Activated effector memory CD4-positive, alpha-beta T cell treated with anti-CD3 and anti-CD28 coated beads, Interleukin-2, amount 50 U/mL, for 16 hours (primary cell): Measurements from ENCODE around the gene PREX1.

ENCODE experiments used
- DNase-seq: peaks from one replicate; pipeline ENCODE4 v3.0.0-alpha.2; 2020

The PREX1 gene

DNA sequence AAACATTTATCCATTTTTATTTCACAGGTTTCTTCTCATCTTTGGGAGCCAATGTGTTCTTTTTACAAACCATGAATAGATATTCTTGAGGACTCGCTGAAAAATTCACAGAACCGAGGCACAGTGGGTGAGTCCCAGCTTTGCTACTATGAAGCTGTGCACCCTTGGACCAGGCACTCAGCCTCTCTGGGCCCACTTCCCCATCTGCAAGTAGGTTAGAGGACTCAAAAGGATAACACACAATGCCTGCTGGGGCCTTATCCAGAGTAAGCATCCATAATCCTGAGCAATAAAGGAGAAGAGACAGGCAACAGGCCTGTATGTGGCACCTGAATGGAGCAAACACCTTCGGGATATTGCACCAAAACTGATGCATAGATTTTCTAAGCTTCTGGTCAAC is 153.3 kb downstream of the PREX1 start:
- no peak for DNase-seq

DNA sequence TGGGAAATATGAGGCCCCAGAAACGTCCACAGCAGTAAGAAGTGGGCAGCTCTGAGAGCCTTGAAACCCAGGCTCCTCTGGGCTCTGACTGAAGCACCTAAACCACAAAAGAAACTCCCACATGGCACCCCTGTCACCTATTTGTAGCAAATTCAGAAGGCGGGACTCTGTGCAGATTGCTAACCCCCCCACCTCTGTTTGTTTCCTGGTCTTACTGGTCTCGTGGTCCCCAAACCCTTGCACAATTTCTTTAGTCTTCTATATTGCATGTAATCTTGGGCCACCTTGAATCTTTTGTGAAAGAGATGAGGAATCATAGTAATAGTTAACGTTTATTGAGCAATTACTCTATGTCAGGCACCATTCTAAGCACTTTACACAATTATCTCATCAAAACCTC is 154.3 kb downstream of the PREX1 start:
- no peak for DNase-seq

DNA sequence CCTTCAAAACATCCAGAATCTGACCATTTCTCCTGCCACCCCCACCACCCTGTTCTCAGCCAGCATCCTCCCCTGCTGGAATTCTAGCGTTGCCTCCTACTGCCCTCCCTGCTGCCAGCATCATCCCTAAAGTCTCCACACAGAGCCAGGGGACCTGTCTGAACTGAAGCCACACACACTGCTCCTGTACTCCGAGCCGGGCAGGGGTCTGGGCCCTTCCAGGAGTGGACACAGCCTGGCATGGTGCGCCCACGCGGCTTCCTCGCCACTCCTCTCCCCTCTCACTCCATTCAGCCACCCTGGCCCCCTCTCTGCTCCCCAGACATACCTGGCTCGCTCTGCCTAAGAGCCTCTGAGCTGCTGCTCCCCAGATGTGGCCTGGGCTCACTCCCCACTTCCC is 155.5 kb downstream of the PREX1 start:
- DNase-seq: no peak

DNA sequence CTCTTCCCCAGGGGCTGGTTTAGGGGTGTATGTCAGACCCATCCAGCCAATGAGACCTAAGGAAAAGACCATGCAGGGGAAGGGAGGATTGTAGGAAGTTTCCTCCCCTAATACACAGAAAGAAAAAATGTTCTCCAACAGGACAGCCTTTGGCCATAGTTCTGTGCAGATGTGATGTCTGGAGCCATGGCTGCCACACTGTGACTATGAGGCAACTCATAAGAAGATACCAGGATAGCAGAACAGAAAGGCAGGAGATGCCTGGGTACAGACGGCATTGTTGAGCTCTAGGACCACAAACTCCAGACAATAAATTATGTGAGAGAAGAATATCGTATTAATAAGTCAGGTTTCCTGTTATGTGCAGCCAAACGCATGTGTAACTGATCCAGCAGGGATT is 156.7 kb downstream of the PREX1 start:
- DNase-seq: no peak

DNA sequence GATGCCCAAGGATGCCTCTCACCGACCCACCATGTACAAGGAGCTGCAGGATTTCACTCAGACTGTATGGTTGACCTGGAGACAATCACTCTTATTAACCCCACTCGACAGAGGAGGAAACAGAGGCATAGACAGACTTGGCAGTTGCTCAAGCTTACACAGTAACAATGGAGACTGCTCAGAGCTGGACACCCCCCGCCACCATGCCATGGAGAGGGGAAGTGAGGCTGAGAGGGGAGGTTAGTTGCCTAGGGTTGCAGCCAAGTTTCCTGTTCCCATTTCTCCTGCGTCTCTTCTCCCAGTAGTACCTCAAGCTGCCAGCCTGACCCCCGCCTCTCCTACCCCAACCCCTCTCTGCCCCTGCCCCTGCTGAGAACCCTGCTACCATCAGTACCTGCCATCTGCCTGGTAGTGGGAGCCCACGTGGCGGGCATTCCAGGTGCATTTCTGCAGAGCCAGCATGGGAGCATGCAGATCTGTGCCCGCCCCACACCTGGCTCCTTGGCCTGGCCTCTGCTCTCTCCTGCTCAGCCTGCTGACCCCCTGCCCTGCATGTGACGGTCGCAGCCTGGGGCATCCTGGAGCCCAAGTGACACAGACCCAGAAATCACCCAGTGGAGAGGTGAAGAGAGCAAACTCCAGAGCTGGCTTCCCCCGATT is 157.7 kb downstream of the PREX1 start:
- DNase-seq: no peak

DNA sequence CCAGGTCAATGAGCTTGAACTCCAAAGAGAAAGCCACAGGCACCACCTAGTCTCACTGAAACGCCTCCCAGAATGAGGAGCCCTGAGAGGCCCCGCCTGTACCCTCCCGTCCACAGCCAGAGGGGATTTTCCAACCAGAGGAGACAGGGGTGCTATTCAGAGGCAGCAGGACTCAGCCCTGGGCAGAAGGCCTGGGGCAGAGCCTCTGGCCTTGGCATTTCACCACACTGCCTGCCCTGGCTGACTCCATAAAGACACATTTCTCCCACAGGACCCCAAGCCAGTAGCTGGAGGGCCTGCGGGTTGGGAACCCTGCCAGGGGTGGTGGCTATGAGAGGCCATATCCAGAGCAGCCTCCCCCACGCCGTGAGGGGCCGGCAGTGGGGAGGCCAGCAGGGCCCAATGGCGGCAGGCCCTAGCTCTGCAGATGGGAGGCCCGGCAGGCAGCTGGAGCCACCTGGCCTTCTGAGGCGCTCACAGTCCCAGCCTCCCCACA is 159.3 kb downstream of the PREX1 start:
- DNase-seq: no peak

DNA sequence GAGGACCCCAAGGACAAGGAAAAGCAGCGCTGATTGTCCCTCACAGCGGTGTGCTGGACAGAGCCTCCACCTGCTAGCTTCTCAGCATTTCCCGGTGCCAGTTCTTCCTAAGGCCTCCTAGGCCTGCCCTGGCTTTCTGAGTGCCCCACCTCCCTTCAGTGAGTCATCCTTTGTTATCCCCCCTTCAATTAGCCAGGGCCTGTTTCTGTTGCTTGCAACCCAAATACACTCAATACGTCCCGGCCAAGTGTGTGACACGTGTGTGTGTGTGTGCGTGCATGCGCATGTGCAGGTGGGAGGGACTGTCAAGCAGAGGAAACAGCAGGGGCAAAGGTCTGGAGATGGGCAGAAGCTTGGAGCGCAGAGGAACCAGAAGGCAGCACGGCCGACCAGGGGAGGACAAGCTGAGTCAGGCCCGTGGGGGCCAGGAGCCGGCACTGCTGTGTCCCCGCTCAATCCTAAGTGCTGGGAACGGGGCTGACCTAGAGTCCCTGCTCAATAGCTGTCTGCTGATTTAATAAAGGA is 159.8 kb downstream of the PREX1 start:
- no peak for DNase-seq

DNA sequence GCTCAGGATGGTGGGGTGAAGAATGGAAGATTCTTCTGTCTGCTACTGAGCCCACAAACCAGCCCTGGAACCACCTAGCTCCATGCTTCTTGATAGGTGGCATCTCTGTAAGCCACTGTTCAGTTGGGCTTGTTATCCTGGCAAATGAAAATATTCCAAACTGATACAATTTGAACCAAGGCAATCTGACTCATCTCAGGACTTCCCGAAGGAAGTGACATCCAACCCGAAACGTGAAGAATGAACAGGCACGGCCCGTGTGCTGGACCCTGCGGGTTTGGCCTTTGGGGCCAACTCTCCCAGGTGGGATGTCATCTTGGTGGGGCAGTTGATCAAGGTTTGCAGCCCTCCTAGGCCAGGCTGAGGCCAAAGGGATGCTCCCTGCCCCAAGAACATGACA is 160.3 kb downstream of the PREX1 start:
- no peak for DNase-seq

DNA sequence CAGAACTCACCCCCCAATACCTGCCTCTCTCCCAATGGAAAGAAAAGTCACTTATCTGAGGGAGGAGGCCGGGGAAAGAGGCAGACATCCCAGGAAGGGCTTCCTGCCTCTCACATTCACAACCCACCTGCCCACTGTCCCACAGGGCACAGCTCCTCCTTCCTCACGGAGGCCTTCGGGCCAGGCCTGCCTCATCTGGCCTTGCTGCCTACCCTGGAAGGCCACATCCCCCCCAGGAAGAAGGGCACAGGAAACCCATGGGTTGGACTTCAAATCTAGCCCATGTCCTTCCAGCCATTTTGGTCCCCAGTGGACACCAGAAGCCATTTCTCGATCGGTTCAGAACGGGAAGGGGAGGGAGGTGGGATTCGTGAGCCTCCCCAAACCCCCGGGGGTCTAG is 162.0 kb downstream of the PREX1 start:
- no peak for DNase-seq

DNA sequence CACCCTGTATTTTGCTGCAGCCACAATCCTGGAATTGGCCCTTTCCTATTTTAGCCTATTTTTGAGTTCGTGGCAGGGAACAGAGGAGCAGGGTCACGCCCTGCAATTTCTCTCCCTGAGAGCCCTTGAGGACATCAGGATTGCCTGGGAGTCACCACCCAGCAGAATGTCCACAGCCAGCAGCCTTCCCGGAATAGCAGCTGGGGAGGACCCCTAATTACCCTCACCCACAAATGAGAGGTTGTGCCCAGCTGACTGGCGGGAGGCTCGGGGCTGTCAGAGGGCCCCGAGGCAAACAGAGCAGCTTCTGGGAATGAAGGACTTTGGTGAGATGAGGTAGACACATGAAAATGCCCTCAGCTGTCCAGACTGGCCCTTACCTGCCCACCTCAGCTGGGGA is 165.1 kb downstream of the PREX1 start:
- DNase-seq: no peak

DNA sequence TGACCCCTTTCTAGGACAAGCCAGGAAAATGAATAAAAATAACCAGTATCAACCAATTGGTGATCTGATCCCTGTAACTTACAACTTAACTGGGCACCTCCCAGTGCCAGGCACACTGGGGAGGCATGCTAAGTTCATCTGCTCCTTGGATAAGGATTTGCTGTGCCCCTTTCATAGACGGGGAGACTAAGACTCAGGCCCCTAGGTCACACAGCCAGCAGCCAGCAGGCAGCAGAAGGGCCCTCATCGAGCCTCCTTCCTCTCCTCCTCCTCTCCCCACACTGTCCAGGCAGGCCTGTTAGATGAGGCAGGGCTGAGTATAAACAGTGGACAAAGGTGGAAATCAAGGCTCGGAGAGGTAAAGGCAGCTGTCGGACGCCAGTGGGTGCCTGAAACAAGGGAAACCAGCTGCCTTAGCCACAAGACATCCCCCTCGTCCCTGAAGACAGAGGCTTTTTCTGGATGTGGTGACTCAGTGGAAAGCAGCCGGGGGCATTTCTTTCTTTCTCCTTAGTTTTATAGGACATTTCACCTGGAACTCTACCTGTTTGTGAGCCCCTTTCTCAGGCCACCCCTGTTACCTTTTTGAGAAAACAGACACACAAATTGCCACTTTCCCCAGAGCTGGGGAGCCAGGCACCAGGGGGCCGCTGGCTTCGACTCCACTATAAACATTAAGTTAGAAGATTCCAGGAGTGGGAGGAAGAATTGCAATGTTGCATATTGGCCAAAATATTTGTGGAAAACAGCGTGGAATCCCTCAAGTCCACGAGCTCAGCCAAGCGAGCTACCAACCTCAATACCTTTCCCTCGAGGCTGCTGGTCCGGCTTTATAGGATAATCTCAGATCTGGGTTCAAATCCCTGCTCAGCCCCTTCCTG is 166.0 kb downstream of the PREX1 start:
- DNase-seq: no peak

DNA sequence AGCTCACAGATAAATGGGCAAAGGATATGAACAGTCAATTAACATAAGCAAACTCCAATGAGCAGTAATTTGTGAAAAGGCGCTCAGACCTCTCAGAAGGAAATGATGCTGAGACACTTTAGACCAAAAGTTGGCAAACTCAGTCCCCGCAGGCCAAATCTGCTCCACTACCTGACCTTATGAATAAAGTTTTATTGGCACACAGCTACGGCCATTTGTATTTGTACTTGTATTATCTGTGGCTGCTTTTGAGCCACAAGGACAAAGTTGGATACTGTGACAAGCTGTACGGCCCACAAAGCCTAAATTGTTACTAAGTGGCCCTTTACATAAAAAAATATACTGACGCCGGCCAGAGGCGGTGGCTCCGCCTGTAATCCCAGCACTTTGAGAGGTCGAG is 167.0 kb downstream of the PREX1 start:
- DNase-seq: no peak

DNA sequence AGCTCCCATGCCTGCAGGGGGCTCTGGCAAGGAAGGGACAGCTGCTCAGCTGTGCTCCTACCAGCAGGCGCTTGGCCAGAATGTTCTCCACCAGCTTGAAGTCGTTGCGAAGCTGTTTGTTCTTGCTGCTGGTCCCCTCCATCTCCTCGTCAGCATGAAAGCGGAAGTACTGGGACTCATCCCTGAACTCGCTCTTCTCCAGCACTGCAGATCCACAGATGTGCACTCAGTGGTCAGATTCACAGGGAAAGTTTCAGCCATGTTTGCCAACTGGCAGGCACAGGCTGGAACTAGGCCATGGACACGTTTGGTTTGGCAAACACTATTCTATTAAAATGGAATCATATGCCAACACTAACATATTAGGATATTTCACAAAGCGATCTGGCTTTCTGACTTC is 167.9 kb downstream of the PREX1 start:
- DNase-seq: no peak

DNA sequence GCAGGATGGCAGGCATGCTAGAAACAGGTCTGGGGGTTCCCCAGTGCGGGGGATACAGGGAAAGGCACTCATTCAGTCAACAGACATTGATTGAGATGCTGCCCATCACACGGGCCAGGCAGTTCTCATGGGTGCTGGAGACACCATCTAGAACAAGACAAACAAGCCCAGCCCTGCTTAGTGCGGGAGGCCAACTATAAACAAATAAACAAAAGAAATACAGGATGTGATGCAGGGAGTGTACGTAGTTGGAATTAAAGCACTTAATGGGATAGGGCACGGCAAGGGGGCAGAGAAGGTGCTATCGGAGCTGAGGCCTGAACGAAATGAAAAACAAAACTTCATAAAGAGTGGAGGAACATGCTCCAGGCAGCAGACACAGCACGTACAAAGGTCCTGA is 169.3 kb downstream of the PREX1 start:
- no peak for DNase-seq

DNA sequence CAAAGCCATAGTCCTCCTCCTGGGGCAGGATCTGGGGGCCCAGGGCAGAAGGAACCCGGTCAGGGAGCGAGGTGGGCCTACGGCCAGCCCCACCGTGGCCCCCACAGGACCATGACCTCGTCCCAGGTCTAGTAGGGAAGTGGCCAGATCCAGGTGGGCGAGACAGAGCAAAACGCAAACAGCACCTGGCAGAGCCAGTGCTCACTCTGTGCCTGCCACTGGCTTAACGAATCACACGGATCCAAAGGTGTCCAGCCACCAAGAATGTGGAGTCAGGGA is 169.7 kb downstream of the PREX1 start:
- DNase-seq: no peak

DNA sequence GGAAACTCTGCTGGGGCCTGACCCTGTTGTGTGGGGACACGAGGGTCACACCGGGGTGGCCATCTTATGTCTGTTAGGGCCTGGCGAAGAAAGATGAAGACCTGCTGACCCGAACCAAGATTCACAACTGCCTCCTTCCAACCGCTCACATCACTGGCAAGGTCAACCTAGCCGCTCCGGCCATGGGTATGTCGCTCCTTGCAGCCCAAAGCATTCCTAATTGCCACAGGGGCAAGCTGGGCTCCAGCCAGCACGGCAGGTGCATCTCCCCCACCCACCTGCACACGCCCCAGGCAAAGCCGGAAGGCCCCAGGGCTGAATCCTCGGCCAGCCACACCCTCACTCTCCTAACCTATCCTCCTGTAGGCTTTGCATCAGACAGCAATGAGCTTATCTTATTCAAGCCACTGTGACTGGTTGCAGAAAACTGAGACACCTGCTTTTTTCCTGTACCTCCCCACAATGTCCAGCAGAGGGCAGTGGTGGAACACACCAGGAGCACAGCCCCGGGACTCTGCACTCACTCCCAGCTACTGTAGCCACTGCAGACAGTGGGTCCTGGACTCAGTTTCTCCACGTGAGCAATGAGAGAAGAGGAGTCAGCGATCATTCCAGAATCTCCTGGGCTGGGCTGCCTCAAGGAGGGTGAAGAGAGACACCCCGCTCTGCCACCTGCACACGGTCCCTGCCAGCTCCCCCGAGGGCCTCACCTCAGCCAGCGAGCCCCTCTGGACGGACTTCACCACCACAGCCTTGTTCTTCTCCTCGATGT is 170.2 kb downstream of the PREX1 start:
- DNase-seq: peak; percentile 85

DNA sequence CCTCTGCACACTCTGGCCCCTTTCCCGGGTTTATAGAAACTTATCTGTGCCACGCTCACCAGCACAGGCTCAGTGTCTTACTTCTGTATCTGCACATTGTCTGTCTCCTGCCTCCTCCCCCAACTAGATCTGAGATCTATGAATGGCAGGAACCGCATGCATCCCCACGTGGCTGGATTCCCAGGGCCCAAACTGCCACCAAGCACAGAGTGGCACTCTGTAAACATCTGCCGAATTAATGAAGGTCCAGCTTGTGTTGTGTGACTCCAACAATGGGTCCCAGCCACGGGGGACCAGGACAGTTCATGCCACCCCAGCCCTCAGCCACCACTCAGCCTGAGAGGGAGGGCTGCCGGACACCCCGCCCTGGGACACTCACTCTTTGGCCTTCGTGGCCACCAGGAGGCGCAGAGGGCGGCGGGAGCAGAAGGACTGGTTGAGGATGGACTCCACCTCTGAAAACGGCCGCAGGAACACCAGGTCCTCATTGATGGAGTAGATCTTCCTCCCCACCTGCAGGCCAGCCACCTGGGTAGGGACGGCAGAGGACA is 171.1 kb downstream of the PREX1 start:
- no peak for DNase-seq

DNA sequence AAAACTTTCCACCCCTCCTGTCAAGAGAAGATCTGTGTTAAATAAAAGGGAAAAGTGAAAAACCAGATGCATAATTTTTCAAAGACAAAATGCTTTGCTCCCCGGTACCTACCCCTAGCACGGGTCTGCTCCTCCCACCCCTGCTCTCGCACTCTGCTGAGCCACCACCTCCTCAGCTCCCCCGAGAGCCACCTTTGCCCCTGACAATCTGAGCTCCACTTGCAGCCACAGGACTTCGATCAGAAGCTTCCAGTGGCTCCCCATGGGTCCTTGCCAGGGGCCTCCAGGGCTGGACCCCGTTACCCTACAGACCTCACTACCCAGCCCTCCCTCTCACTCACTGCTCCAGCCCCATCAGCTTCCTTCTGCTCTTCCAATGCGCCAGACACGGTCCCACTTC is 171.7 kb downstream of the PREX1 start:
- no peak for DNase-seq

DNA sequence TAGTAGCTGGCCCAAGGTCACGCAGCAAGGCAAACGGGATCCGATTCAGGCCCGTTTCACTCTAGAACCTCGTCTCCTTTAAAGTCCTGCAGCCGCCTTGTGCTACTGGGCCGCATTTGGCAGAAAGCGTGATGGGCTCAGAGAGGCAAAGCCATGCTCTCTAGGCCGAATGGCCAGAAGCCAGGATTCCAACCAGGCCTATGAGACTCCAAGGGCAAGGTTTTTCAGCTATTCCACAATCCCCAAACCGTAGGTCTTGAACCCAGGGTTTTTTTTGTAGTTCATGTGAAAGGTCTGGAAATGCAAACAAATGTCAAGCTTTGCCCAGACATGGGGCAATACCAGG is 174.1 kb downstream of the PREX1 start:
- no peak for DNase-seq

DNA sequence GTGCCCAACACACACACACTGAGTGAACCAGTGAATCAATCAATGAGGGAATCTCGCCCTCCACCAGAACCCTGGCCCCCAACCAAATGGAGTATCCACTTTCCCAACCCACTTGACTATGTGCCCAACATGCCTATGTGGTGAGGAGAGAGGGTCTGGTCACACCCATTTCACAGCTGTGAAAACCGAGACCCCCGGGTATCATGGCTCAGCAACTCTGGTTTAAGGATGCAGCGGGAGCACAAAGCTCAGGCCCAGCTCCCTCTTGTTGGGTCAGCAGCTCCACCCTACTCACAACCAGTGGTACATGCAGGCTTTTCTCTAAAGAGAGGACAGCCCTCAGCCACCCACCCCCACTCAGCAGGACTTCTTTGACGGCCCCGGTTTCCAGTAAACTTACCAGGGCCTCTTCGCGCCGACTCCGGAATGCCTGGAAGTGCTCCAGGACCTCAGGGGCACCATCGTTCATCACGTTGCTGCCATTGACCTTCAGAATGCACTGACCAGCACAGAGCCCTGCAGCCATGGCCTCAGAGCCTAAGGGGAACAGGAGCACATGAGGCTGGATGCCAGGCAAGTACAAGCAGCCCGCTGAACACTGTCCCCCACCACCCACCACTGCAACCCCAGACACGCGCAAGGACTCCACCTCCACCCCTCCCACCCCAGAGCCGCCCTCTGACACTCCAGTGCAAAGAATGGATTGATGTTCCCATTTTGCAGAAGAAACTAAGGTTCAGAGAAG is 174.7 kb downstream of the PREX1 start:
- no peak for DNase-seq

DNA sequence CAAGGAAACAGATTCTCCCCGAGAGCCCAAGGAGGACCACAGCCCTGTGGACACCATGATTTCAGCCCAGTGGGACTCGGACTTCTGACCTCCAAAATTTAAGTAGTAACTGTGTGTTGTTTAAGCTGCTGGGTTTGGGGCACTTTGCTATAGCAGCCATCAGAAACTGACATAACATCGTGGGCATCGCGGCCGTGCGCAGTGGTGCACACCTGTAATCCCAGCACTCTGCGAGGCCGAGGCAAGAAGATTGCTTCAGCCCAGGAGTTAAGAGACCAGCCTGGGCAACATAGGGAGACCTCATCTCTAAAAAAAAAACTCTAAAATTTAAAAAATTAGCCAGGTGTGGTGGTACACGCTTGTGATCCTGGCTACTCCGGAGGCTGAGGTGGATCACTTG is 175.8 kb downstream of the PREX1 start:
- DNase-seq: no peak

DNA sequence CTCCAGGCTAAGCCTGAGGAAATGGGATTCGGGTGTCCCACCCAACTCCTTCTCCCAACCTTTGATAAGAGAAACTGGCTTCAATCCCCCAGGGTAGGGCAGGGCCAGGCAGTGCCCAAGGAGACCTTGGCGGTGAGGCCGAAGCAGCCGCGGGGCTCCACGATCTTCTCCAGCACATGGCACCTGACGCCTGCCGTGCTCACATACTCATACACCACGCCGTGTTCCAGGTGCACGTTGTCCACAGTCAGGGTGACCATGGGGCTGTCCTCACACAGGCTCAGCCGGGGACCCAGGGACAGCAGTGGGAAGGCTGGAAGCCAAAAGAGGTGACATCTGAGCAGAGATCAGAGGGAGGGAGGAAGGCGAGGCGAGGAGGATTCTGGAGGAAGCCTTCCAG is 176.5 kb downstream of the PREX1 start:
- DNase-seq: no peak

DNA sequence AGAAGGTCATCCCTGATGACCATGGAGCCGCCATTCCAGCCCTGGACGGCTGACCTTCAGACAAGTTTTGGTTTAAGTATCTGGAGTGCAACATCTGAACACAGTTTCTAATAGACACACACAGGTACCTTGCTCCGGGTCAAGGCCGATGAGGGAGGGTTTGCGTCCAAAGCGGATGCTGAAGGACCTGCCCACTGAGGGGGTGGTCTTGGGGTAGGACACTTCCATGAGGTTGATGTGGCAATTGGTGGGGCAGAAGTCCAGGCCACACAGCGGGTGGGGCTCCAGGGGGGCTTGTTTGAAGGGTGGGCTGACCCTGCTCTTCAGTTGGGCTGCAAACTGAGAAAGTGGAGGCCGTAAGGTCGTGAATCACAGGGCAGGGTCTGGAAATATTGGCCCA is 177.9 kb downstream of the PREX1 start:
- DNase-seq: no peak
